Measurements from ENCODE around the gene SLC41A1. TPM values are rescaled to one million over a fixed set of nuclear protein-coding genes. Genes with fewer than 3 reads are reported as not detected.
A peak's percentile ranks its signal among the peaks of the same experiment; 100 is the strongest.
"Not testable (repeated sequence)": the region's sequence is repeated elsewhere in the genome, so short reads cannot be mapped to it uniquely, and the experiment has no call there.

SLC41A1 gene
- total RNA-seq: 6.8 and 20.0 TPM in 2 replicates

- DNase-seq (ENCODE audit: low read depth in 2 of 2): peak; percentile 93
These were observed at the start of gene SLC41A1 for GRCh38 chr1:205812878-205813754. Gene SLC41A1, minus strand, starts transcription at chr1:205813198. Its CDS starts 2,757 bp downstream, at chr1:205810441.

DNA sequence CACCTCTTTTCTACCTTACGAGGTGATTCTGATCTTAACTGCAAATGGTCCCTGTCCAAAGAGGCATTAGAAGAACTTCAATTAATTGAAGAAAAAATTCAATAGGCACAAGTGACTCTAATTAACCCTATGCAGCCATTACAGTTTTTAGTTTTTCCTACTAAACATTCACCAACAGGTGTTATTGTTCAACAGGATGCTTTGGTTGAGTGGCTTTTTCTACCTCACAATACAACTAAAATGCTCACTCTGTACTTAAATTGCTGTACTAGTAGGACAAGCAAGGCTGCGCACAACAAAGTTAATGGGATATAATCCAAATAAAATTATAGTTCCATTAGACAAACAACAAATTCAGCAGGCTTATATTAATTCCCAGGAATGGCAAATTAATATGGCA, 48.5 kb upstream of the SLC41A1 start:
- DNase-seq (ENCODE audit: low read depth in 2 of 2): no peak

- DNase-seq (ENCODE audit: low read depth in 2 of 2): peak in 1 of 2 donors; percentile 15
These were observed 45.4 kb upstream of the SLC41A1 start for GRCh38 chr1:205858141-205858961.

DNA sequence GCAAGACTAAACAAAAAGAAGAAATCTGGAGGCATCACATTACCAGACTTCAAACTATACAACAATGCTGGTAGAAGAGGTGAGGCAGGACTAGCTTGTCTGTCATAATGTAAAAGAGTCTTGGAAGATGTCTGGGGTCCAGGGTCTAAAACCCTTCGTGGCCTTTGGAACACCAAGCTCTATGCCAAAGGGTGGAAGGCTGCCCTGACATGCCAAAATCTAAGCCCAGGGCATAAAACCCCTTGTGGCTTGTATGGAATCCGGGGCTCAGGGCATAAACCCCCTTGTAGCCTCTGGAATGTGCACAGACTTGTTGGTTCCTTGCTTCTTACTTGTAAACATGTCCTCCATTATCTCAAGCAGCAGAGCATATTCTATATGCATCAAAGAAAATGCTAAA, 44.5 kb upstream of the SLC41A1 start:
- not testable (repeated sequence) for DNase-seq (ENCODE audit: low read depth in 2 of 2)

- DNase-seq (ENCODE audit: low read depth in 2 of 2): no peak
These were observed 43.4 kb upstream of the SLC41A1 start for GRCh38 chr1:205856433-205856832.

DNA sequence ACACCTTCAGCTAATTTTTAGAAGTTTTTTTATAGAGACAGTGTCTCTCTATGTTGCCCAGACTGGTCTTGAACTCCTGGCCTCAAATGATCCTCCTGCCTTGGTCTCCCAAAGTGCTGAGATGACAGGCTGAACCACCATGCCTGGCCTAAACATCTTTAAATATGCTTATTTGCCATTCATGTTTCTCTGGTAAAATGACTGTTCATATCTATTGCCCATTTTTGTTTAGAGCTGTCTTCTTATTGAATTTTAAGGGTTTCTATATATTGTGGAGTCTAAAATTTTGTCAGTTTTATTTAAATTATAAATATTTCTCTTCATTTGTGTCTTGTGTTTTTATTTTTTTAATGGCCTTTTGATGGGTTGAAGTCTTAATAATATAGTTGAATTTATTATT, 40.0 kb upstream of the SLC41A1 start:
- no peak for DNase-seq (ENCODE audit: low read depth in 2 of 2)

- no peak for DNase-seq (ENCODE audit: low read depth in 2 of 2)
These were observed 39.0 kb upstream of the SLC41A1 start for GRCh38 chr1:205851993-205852392.

- peak; percentile 74 to 76 for DNase-seq (ENCODE audit: low read depth in 2 of 2)
These were observed 36.8 kb upstream of the SLC41A1 start, which contains the start of gene PM20D1 for GRCh38 chr1:205849619-205850355. Gene PM20D1, minus strand, starts transcription at chr1:205850132. Its CDS starts 60 bp downstream, at chr1:205850072.

DNA sequence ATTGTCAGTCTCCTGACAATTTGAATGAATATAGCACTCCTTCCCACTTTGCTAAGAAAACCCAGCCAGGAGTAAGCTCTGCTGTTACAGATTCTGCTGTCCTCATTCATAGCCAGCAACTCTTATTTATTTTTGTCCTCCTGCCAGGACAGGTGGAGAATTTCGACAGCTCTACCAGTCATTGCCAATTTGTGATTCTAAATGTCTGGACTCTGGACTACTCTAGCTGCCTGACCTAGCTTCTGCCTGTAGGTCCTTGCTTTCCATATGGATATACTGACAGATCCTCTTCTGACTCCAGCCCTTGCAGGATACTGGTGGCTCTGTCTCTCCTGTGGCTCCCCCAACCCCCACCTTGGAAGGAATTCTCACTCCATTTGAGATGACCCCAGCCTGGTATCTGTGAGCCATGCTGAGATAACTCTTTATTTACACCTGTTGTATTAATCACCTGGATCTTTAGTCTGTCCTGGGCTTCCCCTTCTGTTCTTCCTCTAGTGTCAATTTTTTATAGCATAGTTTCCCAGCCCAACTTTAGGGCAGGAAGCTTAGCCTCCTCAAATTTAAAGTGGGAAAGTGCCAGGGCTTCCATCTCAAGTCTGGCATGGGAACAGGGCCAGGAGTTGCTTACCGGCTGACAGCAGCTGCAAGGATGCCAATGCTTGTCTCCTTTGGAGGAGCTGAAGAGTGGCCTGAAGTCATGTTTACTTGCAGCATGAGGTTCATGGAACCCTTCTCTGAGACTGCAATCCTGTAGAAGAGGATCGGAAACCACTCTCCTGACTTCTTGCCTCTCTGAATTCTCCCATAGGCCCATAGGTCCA, 30.2 kb upstream of the SLC41A1 start:
- DNase-seq (ENCODE audit: low read depth in 2 of 2): no peak

DNA sequence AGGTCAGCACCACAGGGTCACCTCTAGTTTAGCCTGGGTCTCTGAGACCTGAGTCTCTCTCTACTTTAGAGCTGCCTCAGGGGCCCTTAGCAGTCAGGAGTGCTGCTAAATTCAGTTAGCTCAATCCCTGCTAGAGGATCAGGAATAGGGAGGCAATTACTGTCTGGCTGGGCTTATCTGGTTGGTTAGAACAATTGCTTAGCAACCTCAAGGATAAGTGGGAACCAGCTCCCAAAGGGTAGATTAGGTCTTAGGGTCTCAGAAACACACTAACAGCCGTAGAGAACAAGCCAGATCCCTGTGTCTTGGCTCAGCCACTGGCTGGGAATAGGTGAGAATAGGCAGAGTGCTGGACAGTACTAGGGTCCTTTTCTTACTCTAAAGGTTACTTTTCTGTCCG, 29.2 kb upstream of the SLC41A1 start:
- DNase-seq (ENCODE audit: low read depth in 2 of 2): no peak

DNA sequence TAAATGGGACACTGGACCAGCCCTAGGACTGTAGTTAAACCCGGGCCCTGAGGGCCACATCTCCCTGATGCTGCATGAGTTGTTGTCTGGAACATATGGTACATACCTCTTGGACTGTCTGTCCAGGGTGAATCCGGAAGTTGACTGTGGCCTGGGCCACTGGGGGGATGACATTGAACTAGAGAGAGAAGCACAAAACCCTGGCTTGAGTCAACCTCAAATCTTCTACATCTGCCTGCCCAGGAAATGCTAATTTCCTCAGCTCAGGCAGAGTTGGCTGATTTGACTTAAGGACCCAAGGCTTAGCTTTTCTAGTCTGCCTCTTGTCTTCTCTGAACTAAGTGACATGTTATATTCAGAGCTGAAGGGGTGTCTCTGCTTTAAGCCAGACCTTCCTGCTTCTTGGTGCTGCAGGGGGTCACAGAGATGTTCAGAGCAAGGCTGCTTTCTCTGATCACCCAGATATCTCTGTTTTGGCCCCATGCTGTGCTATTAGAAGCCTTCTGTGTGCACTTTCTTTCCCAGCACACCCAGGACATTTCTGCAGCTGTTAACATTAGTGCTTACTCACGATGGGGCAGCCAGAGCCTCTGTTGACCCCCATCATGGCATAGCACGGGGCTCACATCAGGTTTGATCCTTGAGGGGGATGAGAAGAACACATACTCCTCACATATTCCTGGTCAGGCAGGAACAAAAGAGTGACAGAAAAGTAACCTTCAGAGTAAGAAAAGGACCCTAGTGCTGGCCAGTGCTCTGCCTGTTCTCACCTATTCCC, 27.3 kb upstream of the SLC41A1 start:
- peak in 1 of 2 donors; percentile 40 for DNase-seq (ENCODE audit: low read depth in 2 of 2)

GRCh38 chr1:205837382-205837970, 24.5 kb upstream of the SLC41A1 start:
- peak in 1 of 2 donors; percentile 81 for DNase-seq (ENCODE audit: low read depth in 2 of 2)

DNA sequence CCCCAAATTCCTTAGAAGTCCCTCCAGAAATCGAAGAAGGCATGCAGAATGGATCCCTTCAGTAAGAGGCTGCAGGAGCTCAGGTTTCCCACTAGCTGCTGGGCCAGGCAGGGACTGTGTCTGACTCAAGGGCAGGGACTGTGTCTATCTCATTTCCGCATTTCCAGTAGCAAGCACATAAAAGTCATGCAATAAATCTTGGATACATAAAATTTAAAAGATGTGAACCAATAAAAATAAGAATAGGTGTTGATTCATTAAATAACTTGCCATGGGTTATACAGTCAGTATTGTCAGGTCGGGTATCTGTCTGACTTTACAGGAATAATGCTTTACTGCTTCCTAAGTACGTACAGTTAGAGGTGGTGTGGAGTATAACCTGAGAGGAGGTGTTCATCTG, 21.8 kb upstream of the SLC41A1 start:
- no peak for DNase-seq (ENCODE audit: low read depth in 2 of 2)

- DNase-seq (ENCODE audit: low read depth in 2 of 2): peak; percentile 39 to 43
These were observed 19.3 kb upstream of the SLC41A1 start for GRCh38 chr1:205832326-205832751.

GRCh38 chr1:205827623-205828022, 14.6 kb upstream of the SLC41A1 start:
- no peak for DNase-seq (ENCODE audit: low read depth in 2 of 2)

DNA sequence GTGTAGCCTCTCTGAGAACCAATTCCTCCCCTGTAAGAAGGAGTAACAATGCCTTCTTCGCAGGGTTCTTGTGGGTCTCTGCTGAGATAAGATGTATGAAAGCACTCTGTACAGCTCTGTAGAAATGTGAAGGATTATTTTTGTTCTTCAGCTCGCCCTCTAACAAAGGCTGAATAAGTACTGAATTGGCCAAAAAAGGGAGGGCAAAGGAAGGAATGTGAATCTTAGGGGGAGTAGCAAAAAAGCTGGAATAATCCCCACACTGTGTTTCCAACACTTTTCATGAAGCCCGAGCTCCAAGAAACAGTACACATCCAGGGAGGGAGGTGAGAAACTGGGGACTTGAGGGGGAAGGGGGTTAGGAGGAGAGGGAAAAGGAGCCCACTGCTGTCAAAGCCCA, 14.0 kb upstream of the SLC41A1 start:
- no peak for DNase-seq (ENCODE audit: low read depth in 2 of 2)

DNA sequence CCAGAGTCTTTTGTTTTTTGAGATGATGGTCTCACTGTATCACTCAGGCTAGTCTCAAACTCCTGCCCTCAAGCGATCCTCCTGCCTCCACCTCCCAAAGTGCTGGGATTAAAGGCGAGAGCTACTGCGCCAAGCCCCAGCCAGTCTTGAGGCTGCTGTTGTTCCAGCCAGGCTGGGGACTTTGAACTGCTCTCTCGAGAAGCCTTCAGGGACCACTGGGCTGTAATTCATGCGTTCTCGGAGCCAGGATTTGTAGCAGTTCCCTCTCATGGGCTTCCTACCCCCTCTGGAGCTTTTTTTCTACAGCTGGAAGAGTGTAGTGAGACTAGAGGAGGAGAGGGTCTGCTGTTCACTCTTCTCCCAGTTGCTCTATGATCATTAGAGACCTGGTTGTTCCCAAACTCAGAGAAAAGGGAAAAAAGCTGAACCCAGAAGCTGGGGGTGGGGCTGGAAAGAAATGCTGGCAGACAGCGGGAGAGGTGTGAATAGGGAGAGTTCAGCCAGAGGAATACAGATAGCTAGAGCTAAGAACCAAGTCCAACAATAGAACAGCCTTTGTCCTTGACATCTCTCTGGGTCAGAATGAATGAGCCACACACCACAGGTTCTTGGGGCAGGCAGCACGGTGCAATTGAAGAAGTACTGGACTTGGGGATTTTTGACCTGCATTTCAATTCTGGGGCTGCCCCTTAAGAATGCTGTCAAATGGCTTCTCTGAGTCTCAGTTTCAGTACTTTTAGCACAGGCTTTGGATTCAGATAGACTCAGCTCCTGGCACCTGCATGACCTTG, 13.2 kb upstream of the SLC41A1 start:
- no peak for DNase-seq (ENCODE audit: low read depth in 2 of 2)

- no peak for DNase-seq (ENCODE audit: low read depth in 2 of 2)
These were observed 11.2 kb upstream of the SLC41A1 start for GRCh38 chr1:205824180-205824579.

DNA sequence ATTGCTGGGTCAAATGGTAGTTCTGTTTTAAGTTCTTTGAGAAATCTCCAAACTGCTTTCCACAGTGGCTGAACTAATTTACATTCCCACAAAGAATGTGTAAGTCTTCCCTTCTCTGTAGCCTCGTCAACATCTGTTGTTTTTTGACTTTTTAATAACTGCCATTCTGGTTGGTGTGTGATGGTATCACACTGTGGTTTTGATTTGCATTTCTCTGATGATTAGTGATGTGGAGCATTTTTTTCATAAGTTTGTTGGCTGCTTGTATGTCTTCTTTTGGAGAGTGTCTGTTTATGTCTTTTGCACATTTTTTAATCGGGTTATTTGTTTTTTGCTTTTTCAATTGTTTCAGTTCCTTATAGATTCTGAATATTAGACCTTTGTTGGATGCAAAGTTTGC, 10.3 kb upstream of the SLC41A1 start:
- DNase-seq (ENCODE audit: low read depth in 2 of 2): not testable (repeated sequence)

Measured in lung microvascular endothelial cell (primary cell).